Fibroblast of lung (primary cell): ENCODE results near the gene ANXA2. TPM values are rescaled to one million over a fixed set of nuclear protein-coding genes. Genes with fewer than 3 reads are reported as not detected.

ENCODE experiments used
- DNase-seq, 2 donors: peaks; one replicate each; pipeline versions ENCODE4 v3.0.0 to v3.0.0-alpha.2; 2010; ENCODE audit warnings: low read depth in 2 of 2
- H2AFZ ChIP-seq: 2 replicates; pipeline ENCODE4 v1.5.1; 2012; ENCODE audit warnings: low read length, control low read depth, inconsistent platforms
- H3K27ac ChIP-seq: 2 replicates; pipeline ENCODE4 v1.5.1; 2011; ENCODE audit warnings: low read length, control low read depth; ENCODE audit not compliant: insufficient read depth
- H3K27me3 ChIP-seq: 2 replicates; pipeline ENCODE4 v1.5.1; 2011; ENCODE audit warnings: mild to moderate bottlenecking, low read length; ENCODE audit not compliant: control insufficient read depth, insufficient read depth
- H3K36me3 ChIP-seq: 2 replicates; pipeline ENCODE4 v1.5.1; 2011; ENCODE audit warnings: low read length; ENCODE audit not compliant: control insufficient read depth, insufficient read depth
- H3K4me1 ChIP-seq: 2 replicates; pipeline ENCODE4 v1.5.1; 2011; ENCODE audit warnings: low read length; ENCODE audit not compliant: control insufficient read depth, insufficient read depth; ENCODE audit errors: extremely low read depth
- H3K4me2 ChIP-seq: 2 replicates; pipeline ENCODE4 v1.5.1; 2011; ENCODE audit warnings: low read length, control low read depth; ENCODE audit not compliant: insufficient read depth; ENCODE audit errors: extremely low read depth
- H3K4me3 ChIP-seq, 4 experiments: fragments of 200-600 bp in 1 of 4; sonication (generic) in 1 of 4; replicated peaks in 1 of 4; 2 replicates each; pipeline ENCODE4 v1.5.1; 2011 to 2016; ENCODE audit warnings: low read length in 4 of 4, low read depth in 3 of 4, mild to moderate bottlenecking in 3 of 4, control low read depth in 2 of 4, inconsistent platforms in 1 of 4, mixed read lengths in 1 of 4; ENCODE audit not compliant: insufficient read depth in 1 of 4; ENCODE audit errors: control extremely low read depth in 1 of 4
- H3K79me2 ChIP-seq: 2 replicates; pipeline ENCODE4 v1.5.1; 2012; ENCODE audit warnings: mild to moderate bottlenecking, low read length, inconsistent platforms; ENCODE audit not compliant: control insufficient read depth, insufficient read depth
- H3K9ac ChIP-seq: 2 replicates; pipeline ENCODE4 v1.5.1; 2011; ENCODE audit warnings: mild to moderate bottlenecking, low read length, control low read depth; ENCODE audit not compliant: insufficient read depth
- H3K9me3 ChIP-seq: 2 replicates; pipeline ENCODE4 v1.5.1; 2012; ENCODE audit warnings: low read depth, low read length; ENCODE audit not compliant: control insufficient read depth, insufficient read depth
- H4K20me1 ChIP-seq: 2 replicates; pipeline ENCODE4 v1.5.1; 2011; ENCODE audit warnings: low read length; ENCODE audit not compliant: control insufficient read depth, insufficient read depth; ENCODE audit errors: extremely low read depth
- EZH2 ChIP-seq: IDR thresholded peaks from 2 replicates; pipeline ENCODE4 v1.5.1; 2012; ENCODE audit warnings: low read length, control low read depth, mild to moderate bottlenecking; ENCODE audit errors: missing control alignments
- polyA plus RNA-seq, 2 donors: library from polyadenylated mRNA; depleted of rRNA in 1 of 2; stranded (reverse) in 1 of 2; unstranded in 1 of 2; fragments of >200 nt; gene quantifications; 2 replicates each; pipeline ENCODE4 v1.2.1, GENCODE V29; 2011 to 2012; ENCODE audit warnings: missing spikeins in 1 of 2
- total RNA-seq: library from RNA; depleted of rRNA; stranded (reverse); fragments of >200 nt; gene quantifications from 2 replicates; pipeline ENCODE4 v1.2.1, GENCODE V29; 2014
- TF ChIP-seq, protein P1 (sequence below), 2 donors: IDR thresholded peaks in 1 of 2; conservative IDR thresholded peaks in 1 of 2; 1 replicate in 1 of 2; 2 replicates in 1 of 2; pipeline ENCODE4 v1.5.1; 2011 to 2012; ENCODE audit warnings: low read length in 2 of 2, control low read depth in 1 of 2, inconsistent platforms in 1 of 2, low read depth in 1 of 2, mild to moderate bottlenecking in 1 of 2

The ANXA2 gene
- total and polyA plus RNA-seq, 2 donors (not counting 1 experiment from before 2014, with no cell fraction given), result 2,754 to 4,872 TPM

DNA sequence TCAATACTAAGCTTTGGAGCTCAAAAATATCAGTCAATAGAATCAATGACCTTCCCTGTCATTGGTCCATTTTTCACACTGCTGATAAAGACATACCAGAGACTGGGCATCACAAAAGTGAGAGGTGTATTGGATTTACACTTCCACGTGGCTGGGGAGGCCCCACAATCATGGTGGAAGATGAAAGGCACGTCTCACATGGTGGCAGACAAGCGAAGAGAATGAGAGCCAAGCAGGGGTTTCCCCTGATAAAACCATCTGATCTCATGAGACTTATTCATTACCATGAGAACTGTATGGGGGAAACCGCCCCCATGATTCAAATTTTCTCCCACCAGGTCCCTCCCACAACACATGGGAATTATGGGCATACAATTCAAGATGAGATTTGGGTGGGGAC is 81.9 kb downstream of the ANXA2 start:
- peaks cover 4% of the 10 kb centered on the region for H3K27me3 ChIP-seq
- no peaks in the 10 kb centered on the region for H3K36me3 ChIP-seq
- H3K4me2 ChIP-seq, result no peak overlapping the region
- no peaks in the 10 kb centered on the region for H4K20me1 ChIP-seq
- no peak overlapping the region for H3K27ac ChIP-seq
- TF ChIP-seq EZH2, result no peak
- TF ChIP-seq, protein P1, sequence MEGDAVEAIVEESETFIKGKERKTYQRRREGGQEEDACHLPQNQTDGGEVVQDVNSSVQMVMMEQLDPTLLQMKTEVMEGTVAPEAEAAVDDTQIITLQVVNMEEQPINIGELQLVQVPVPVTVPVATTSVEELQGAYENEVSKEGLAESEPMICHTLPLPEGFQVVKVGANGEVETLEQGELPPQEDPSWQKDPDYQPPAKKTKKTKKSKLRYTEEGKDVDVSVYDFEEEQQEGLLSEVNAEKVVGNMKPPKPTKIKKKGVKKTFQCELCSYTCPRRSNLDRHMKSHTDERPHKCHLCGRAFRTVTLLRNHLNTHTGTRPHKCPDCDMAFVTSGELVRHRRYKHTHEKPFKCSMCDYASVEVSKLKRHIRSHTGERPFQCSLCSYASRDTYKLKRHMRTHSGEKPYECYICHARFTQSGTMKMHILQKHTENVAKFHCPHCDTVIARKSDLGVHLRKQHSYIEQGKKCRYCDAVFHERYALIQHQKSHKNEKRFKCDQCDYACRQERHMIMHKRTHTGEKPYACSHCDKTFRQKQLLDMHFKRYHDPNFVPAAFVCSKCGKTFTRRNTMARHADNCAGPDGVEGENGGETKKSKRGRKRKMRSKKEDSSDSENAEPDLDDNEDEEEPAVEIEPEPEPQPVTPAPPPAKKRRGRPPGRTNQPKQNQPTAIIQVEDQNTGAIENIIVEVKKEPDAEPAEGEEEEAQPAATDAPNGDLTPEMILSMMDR (conservative IDR thresholded peaks at IDR 0.05 in 1 of 2, IDR thresholded peaks at IDR 0.05 in 1 of 2; ENCODE audit: low read depth in 1 of 2, low read length in 2 of 2), result no peak
- H3K9ac ChIP-seq, result no peak overlapping the region
- no peaks in the 10 kb centered on the region for H3K9me3 ChIP-seq
- H3K4me3 ChIP-seq, result no peak overlapping the region
- H2AFZ ChIP-seq, result no peak overlapping the region
- H3K4me1 ChIP-seq, result no peaks in the 10 kb centered on the region
- H3K79me2 ChIP-seq, result no peaks in the 10 kb centered on the region
- no peak for DNase-seq

DNA sequence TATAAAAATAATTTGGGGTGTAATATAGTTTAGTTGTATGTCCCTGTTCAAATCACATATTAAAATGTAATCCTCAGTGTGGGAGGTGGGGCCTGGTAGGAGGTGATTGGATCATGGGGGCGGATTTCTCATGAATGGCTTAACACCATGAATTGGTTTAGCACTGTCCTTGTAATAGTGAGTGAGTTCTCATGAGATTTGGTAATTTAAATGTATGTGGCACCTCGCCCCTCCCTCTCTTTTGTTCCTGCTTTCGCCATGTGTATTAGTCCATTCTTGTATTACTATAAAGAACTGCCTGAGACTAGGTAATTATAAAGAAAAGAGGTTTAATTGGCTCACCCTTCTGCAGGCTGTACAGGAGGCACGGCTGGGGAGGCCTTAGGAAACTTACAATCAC is 83.9 kb downstream of the ANXA2 start:
- TF ChIP-seq, protein P1 (conservative IDR thresholded peaks at IDR 0.05 in 1 of 2, IDR thresholded peaks at IDR 0.05 in 1 of 2; ENCODE audit: low read depth in 1 of 2, low read length in 2 of 2), result no peak
- no peak for TF ChIP-seq EZH2
- H3K9me3 ChIP-seq, result no peaks in the 10 kb centered on the region
- H4K20me1 ChIP-seq, result no peaks in the 10 kb centered on the region
- H3K27ac ChIP-seq, result no peak overlapping the region
- DNase-seq, result no peak
- H3K4me1 ChIP-seq, result no peaks in the 10 kb centered on the region
- H3K36me3 ChIP-seq, result no peaks in the 10 kb centered on the region
- no peak overlapping the region for H3K4me3 ChIP-seq
- H3K9ac ChIP-seq, result no peak overlapping the region
- H3K79me2 ChIP-seq, result no peaks in the 10 kb centered on the region
- no peak overlapping the region for H2AFZ ChIP-seq
- no peaks in the 10 kb centered on the region for H3K27me3 ChIP-seq
- no peak overlapping the region for H3K4me2 ChIP-seq

DNA sequence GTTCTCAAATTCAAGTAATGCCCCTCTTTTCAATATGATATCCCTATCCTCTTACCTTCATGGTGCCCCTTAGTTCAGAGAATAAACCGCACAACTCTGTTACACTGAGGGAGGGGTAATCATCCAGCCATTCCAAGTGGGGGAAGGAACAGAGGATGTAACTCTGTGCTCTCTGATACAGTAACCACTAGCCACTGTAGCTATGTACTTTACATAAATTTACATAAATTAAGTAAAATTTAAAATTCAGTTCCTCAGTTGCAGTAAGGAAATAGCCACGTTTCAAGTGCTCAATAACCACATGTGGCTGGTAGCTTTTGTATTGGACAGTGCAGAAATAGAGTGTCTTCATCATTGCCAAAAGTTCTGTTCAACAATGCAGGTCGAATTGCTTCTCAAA is 90.8 kb downstream of the ANXA2 start:
- Histone ChIP-seq H2AFZ (no peak overlapping the region), H3K27me3 (no peaks in the 10 kb centered on the region), H3K4me2 (no peak overlapping the region), H3K9ac (no peak overlapping the region), H3K4me3 (no peak overlapping the region), H3K36me3 (no peaks in the 10 kb centered on the region), H3K9me3 (no peaks in the 10 kb centered on the region), H3K79me2 (no peaks in the 10 kb centered on the region), H4K20me1 (no peaks in the 10 kb centered on the region), H3K4me1 (no peaks in the 10 kb centered on the region), H3K27ac (no peak overlapping the region)
- no peak for TF ChIP-seq EZH2
- TF ChIP-seq, protein P1 (conservative IDR thresholded peaks at IDR 0.05 in 1 of 2, IDR thresholded peaks at IDR 0.05 in 1 of 2; ENCODE audit: low read depth in 1 of 2, low read length in 2 of 2), result no peak
- no peak for DNase-seq
